ENCODE data around the gene TBC1D14. TPM values are rescaled to one million over a fixed set of nuclear protein-coding genes. Genes with fewer than 3 reads are reported as not detected.

The TBC1D14 gene
- total RNA-seq, 1 experiment from 2014 or later = 54.0 TPM

GRCh38 chr4:7027913-7028312, 118.3 kb downstream of the TBC1D14 start:
- POLR2A ChIA-PET = no interaction called here
- peaks cover 64% of the 10 kb centered on the region for H3K36me3 Mint-ChIP-seq (ENCODE audit: insufficient read depth, unreplicated experiment)
- H3K27ac Mint-ChIP-seq (ENCODE audit: unreplicated experiment) = no peak overlapping the region

GRCh38 chr4:7029212-7029611, 119.6 kb downstream of the TBC1D14 start:
- H3K4me1 ChIP-seq = peaks cover 1% of the 10 kb centered on the region
- intact Hi-C loops (cut with micrococcal nuclease; ENCODE audit: unreplicated experiment) = no loop called here
- ChIA-PET CTCF (no interaction called here), POLR2A (no interaction called here)
- no peak overlapping the region for H3K4me3 ChIP-seq (ENCODE audit: low read depth, low read length)
- peaks cover under 1% of the 10 kb centered on the region for H3K4me1 Mint-ChIP-seq (ENCODE audit: low read depth, unreplicated experiment)
- H3K9me3 Mint-ChIP-seq (ENCODE audit: unreplicated experiment) = no peaks in the 10 kb centered on the region
- peaks cover 61% of the 10 kb centered on the region for H3K36me3 Mint-ChIP-seq (ENCODE audit: insufficient read depth, unreplicated experiment)
- no peak overlapping the region for H3K4me3 Mint-ChIP-seq (ENCODE audit: unreplicated experiment)
- DNase-seq = no peak
- no TSS peak for BruUV-seq (replicated peaks)
- no peak overlapping the region for H3K27ac Mint-ChIP-seq (ENCODE audit: unreplicated experiment)
- no peaks in the 10 kb centered on the region for H3K27me3 Mint-ChIP-seq (ENCODE audit: insufficient read depth, unreplicated experiment)
- peaks cover 2% of the 10 kb centered on the region for H3K36me3 ChIP-seq (ENCODE audit: control insufficient read depth, insufficient read depth, low read length)
- TF ChIP-seq, protein P1, sequence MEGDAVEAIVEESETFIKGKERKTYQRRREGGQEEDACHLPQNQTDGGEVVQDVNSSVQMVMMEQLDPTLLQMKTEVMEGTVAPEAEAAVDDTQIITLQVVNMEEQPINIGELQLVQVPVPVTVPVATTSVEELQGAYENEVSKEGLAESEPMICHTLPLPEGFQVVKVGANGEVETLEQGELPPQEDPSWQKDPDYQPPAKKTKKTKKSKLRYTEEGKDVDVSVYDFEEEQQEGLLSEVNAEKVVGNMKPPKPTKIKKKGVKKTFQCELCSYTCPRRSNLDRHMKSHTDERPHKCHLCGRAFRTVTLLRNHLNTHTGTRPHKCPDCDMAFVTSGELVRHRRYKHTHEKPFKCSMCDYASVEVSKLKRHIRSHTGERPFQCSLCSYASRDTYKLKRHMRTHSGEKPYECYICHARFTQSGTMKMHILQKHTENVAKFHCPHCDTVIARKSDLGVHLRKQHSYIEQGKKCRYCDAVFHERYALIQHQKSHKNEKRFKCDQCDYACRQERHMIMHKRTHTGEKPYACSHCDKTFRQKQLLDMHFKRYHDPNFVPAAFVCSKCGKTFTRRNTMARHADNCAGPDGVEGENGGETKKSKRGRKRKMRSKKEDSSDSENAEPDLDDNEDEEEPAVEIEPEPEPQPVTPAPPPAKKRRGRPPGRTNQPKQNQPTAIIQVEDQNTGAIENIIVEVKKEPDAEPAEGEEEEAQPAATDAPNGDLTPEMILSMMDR (IDR thresholded peaks at IDR 0.05; ENCODE audit: insufficient read depth in 1 of 2, low read depth in 1 of 2, low read length in 1 of 2, severe bottlenecking in 1 of 2, unreplicated experiment in 1 of 2) = no peak
- no peaks in the 10 kb centered on the region for H3K27me3 ChIP-seq (replicated peaks; ENCODE audit: control insufficient read depth, insufficient read depth, low read length)
- no peaks in the 10 kb centered on the region for H3K9me3 ChIP-seq

More at GRCh38 chr4:7027913-7028312, 118.3 kb downstream of the TBC1D14 start:
- H3K4me1 Mint-ChIP-seq (ENCODE audit: low read depth, unreplicated experiment) = no peaks in the 10 kb centered on the region
- Histone ChIP-seq H3K9me3 (no peaks in the 10 kb centered on the region), H3K27me3 (replicated peaks; ENCODE audit: control insufficient read depth, insufficient read depth, low read length) (no peaks in the 10 kb centered on the region), H3K4me1 (no peaks in the 10 kb centered on the region), H3K4me3 (ENCODE audit: low read depth, low read length) (no peak overlapping the region), H3K36me3 (ENCODE audit: control insufficient read depth, insufficient read depth, low read length) (peaks cover 2% of the 10 kb centered on the region)
- CTCF ChIA-PET = no interaction called here
- no TSS peak for BruUV-seq (replicated peaks)
- no peak for DNase-seq
- H3K4me3 Mint-ChIP-seq (ENCODE audit: unreplicated experiment) = no peak overlapping the region
- intact Hi-C loops (cut with micrococcal nuclease; ENCODE audit: unreplicated experiment) = no loop called here
- H3K9me3 Mint-ChIP-seq (ENCODE audit: unreplicated experiment) = no peaks in the 10 kb centered on the region
- TF ChIP-seq, protein P1 (IDR thresholded peaks at IDR 0.05; ENCODE audit: insufficient read depth in 1 of 2, low read depth in 1 of 2, low read length in 1 of 2, severe bottlenecking in 1 of 2, unreplicated experiment in 1 of 2) = no peak
- H3K27me3 Mint-ChIP-seq (ENCODE audit: insufficient read depth, unreplicated experiment) = no peaks in the 10 kb centered on the region

DNA sequence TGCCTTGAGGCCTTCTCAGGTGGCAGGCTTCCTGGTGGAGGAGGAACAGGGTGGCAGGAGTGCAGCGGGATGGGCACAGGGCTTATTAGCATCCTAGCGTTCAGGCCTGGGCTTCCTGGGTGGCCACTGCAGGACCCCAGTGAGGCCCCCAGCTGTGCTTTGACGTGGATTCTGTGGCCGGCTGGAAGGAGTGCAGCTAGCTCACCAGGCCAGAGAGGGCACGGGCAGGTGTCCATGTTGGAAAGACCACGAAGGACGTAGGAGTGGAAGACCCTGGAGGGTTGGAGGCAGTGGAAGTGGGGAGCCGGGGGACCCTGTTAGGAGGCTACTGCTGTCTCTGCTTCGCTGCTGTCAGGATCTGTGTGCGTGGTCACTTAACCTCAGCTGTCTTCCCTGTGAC, 120.3 kb downstream of the TBC1D14 start:
- no peaks in the 10 kb centered on the region for H3K9me3 ChIP-seq
- TF ChIP-seq, protein P1 (IDR thresholded peaks at IDR 0.05; ENCODE audit: insufficient read depth in 1 of 2, low read depth in 1 of 2, low read length in 1 of 2, severe bottlenecking in 1 of 2, unreplicated experiment in 1 of 2) = no peak
- H3K4me1 ChIP-seq = peaks cover 8% of the 10 kb centered on the region
- H3K27me3 ChIP-seq (replicated peaks; ENCODE audit: control insufficient read depth, insufficient read depth, low read length) = no peaks in the 10 kb centered on the region
- Mint-ChIP-seq H3K27ac (ENCODE audit: unreplicated experiment) (no peak overlapping the region), H3K4me1 (ENCODE audit: low read depth, unreplicated experiment) (peaks cover 7% of the 10 kb centered on the region), H3K36me3 (ENCODE audit: insufficient read depth, unreplicated experiment) (peaks cover 61% of the 10 kb centered on the region), H3K27me3 (ENCODE audit: insufficient read depth, unreplicated experiment) (no peaks in the 10 kb centered on the region), H3K9me3 (ENCODE audit: unreplicated experiment) (no peaks in the 10 kb centered on the region), H3K4me3 (ENCODE audit: unreplicated experiment) (no peak overlapping the region)
- no TSS peak for BruUV-seq (replicated peaks)
- ChIA-PET POLR2A (no interaction called here), CTCF (no interaction called here)
- no peak for DNase-seq
- intact Hi-C loops (cut with micrococcal nuclease; ENCODE audit: unreplicated experiment) = no loop called here
- H3K4me3 ChIP-seq (ENCODE audit: low read depth, low read length) = no peak overlapping the region
- peaks cover 2% of the 10 kb centered on the region; the same call in 1 of the 2 replicates for H3K36me3 ChIP-seq (ENCODE audit: control insufficient read depth, insufficient read depth, low read length)
